A673 (cell line): ENCODE results near the gene KANSL3.

Source experiments
- CTCF ChIP-seq: fragments of 300-800, 200-600 bp; sonication (generic); conservative IDR thresholded peaks from 2 replicates; pipeline ENCODE4 v1.5.1; 2017; ENCODE audit warnings: low read depth, mild to moderate bottlenecking, antibody characterized with exemption, low read length, moderate library complexity, mixed read lengths
- EZH2 ChIP-seq: fragments of 200-600 bp; sonication (generic); IDR thresholded peaks from 2 replicates; pipeline ENCODE4 v1.6.1; 2017; ENCODE audit warnings: borderline replicate concordance, low read depth, mild to moderate bottlenecking, mixed read lengths, antibody characterized with exemption, low read length; ENCODE audit not compliant: poor library complexity, severe bottlenecking

- no peak for TF ChIP-seq CTCF
- TF ChIP-seq EZH2: no peak
These were observed 31.6 kb upstream of the KANSL3 start for GRCh38 chr2:96669539-96670215.
